ENCODE results near the gene RPGRIP1. TPM values are rescaled to one million over a fixed set of nuclear protein-coding genes. Genes with fewer than 3 reads are reported as not detected.

RPGRIP1 gene
- total RNA-seq, 1 experiment from 2014 or later, result 0.07 TPM

DNA sequence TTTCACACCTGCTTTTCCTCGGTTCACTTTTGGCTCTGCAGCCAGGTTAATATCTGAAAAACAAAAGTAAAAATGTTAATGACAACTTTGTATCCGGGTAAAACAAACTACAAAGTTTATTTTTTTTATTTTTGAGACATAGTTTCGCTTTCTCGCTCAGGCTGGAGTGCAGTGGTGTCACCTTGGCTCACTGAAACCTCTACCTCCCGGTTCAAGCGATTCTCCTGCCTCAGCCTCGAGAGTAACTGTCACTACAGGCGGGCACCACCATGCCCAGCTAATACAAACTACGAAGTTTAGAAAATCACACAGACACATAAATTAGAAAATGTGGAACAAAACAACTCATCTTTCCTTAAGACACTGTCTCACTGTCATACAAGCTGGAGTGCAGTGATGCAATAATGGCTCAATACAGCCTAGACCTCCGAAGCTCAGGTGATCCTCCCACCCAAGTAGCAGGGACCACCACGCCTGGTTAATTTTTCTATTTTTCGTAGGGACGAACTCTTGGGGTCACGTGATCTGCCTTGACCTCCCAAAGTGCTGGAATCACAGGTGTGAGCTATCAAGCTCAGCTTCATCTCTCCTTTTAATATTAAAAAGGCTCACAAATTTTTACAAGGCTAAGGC lies 48.7 kb upstream of the RPGRIP1 start:
- Histone ChIP-seq H3K14ac (ENCODE audit: insufficient read depth, low read length) (no peak overlapping the region), H4K91ac (ENCODE audit: insufficient read length, low read depth, low read length) (no peak overlapping the region), H2AFZ (ENCODE audit: low read length) (no peak overlapping the region), H3K4me2 (ENCODE audit: insufficient read depth, insufficient read length, low read length) (no peak overlapping the region), H3K79me2 (ENCODE audit: insufficient read depth, low read length) (peaks cover 48% of the 10 kb centered on the region; the same call in 1 of the 2 replicates), H3K4ac (ENCODE audit: low read depth, low read length) (no peak overlapping the region), H3K18ac (ENCODE audit: insufficient read length, low read depth, low read length) (no peak overlapping the region), H3K9me3 (ENCODE audit: control insufficient read depth, low read depth, low read length) (no peaks in the 10 kb centered on the region), H4K8ac (replicated peaks; ENCODE audit: insufficient read length, low read depth, low read length) (no peak overlapping the region), H2BK15ac (ENCODE audit: low read depth, low read length) (no peak overlapping the region), H3K79me1 (ENCODE audit: insufficient read depth, low read depth, low read length, poor library complexity, severe bottlenecking) (peaks cover 3% of the 10 kb centered on the region), H2BK12ac (ENCODE audit: insufficient read length, low read depth, low read length) (no peak overlapping the region), H4K20me1 (ENCODE audit: control insufficient read depth, insufficient read depth, insufficient read length) (no peaks in the 10 kb centered on the region), H3K23ac (ENCODE audit: insufficient read length, low read depth, low read length) (no peak overlapping the region), H2BK5ac (ENCODE audit: insufficient read length, low read length) (no peak overlapping the region), H3K27ac (ENCODE audit: insufficient read length, low read depth, low read length) (no peak overlapping the region), H4K5ac (ENCODE audit: insufficient read length, low read depth, low read length) (no peak overlapping the region), H2BK20ac (ENCODE audit: low read depth, low read length, poor library complexity, severe bottlenecking) (no peak overlapping the region), H3K23me2 (ENCODE audit: insufficient read length, low read depth, low read length, poor library complexity, severe bottlenecking) (no peaks in the 10 kb centered on the region), H3K56ac (ENCODE audit: insufficient read length, low read depth, low read length) (no peak overlapping the region), H3K4me1 (ENCODE audit: insufficient read depth, low read length) (no peaks in the 10 kb centered on the region), H3K9ac (ENCODE audit: extremely low read depth, insufficient read length, low read length) (no peak overlapping the region), H2BK120ac (ENCODE audit: low read depth, low read length, poor library complexity, severe bottlenecking) (no peak overlapping the region), H3K27me3 (ENCODE audit: insufficient read depth, low read length) (no peaks in the 10 kb centered on the region), H3T11ph (ENCODE audit: low read length) (no peak overlapping the region), H2AK5ac (ENCODE audit: insufficient read length, low read length) (no peak overlapping the region)
- TF ChIP-seq, protein P1, sequence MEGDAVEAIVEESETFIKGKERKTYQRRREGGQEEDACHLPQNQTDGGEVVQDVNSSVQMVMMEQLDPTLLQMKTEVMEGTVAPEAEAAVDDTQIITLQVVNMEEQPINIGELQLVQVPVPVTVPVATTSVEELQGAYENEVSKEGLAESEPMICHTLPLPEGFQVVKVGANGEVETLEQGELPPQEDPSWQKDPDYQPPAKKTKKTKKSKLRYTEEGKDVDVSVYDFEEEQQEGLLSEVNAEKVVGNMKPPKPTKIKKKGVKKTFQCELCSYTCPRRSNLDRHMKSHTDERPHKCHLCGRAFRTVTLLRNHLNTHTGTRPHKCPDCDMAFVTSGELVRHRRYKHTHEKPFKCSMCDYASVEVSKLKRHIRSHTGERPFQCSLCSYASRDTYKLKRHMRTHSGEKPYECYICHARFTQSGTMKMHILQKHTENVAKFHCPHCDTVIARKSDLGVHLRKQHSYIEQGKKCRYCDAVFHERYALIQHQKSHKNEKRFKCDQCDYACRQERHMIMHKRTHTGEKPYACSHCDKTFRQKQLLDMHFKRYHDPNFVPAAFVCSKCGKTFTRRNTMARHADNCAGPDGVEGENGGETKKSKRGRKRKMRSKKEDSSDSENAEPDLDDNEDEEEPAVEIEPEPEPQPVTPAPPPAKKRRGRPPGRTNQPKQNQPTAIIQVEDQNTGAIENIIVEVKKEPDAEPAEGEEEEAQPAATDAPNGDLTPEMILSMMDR (conservative IDR thresholded peaks at IDR 0.05), result no peak
- Mint-ChIP-seq H3K27ac (peak overlapping the region in 2 of 3 experiments; percentile 9 to 52; a peak in 2 of 7 replicates), H3K4me1 (peaks cover 25 to 29% of the 10 kb centered on the region in 2 experiments), H3K4me3 (no peak overlapping the region), H3K9me3 (no peaks in the 10 kb centered on the region), H3K27me3 (ENCODE audit: low read depth) (no peaks in the 10 kb centered on the region; the same call in 1 of the 2 replicates), H3K36me3 (ENCODE audit: insufficient read depth in 1 of 3, low read depth in 3 of 3) (peaks cover 66 to 96% (median 87%) of the 10 kb centered on the region in 3 experiments)
- no peak for DNase-seq
- no CpG with 5 or more reads among the region's 14 CpGs for WGBS (ENCODE audit: extremely low coverage, insufficient read length, low lambda C conversion rate)
